ENCODE results near the gene MAP4K2. TPM values are rescaled to one million over a fixed set of nuclear protein-coding genes. Genes with fewer than 3 reads are reported as not detected.
"Not testable (repeated sequence)": the region's sequence is repeated elsewhere in the genome, so short reads cannot be mapped to it uniquely, and the experiment has no call there.

MAP4K2 gene
- 18.0 TPM for total RNA-seq

- intact Hi-C loops (cut with DNase I): no loop called here
- DNase-seq (ENCODE audit: low spot score) (peak; percentile 92), ATAC-seq (peak; percentile 88)
These were observed at the start of gene MAP4K2 for GRCh38 chr11:64803158-64803845. TSS of gene MAP4K2 (minus strand) at chr11:64803214. CDS start at chr11:64803149, 65 bp downstream.

- no peak for ATAC-seq
- no peak for DNase-seq (ENCODE audit: low spot score)
- intact Hi-C loops (cut with DNase I): no loop called here
These were observed 48.9 kb upstream of the MAP4K2 start for GRCh38 chr11:64851831-64852351.

- DNase-seq (ENCODE audit: low spot score) (no peak), ATAC-seq (no peak)
- intact Hi-C loops (cut with DNase I): no loop called here
These were observed 48.1 kb upstream of the MAP4K2 start for GRCh38 chr11:64850979-64851567.

GRCh38 chr11:64849598-64850356, 46.8 kb upstream of the MAP4K2 start:
- DNase-seq (ENCODE audit: low spot score) (no peak), ATAC-seq (no peak)
- intact Hi-C loops (cut with DNase I): loop anchor here (5.0 kb wide), 1 partner anchor 43 kb away; no protein-coding TSS in a partner anchor

GRCh38 chr11:64848826-64849597, 46.0 kb upstream of the MAP4K2 start:
- intact Hi-C loops (cut with DNase I): loop anchor here (5.0 kb wide), 1 partner anchor 43 kb away; no protein-coding TSS in a partner anchor
- DNase-seq (ENCODE audit: low spot score): no peak
- ATAC-seq: no peak

- intact Hi-C loops (cut with DNase I): loop anchor here (5.0 kb wide), 1 partner anchor 44 kb away; no protein-coding TSS in a partner anchor
- DNase-seq (ENCODE audit: low spot score) (no peak), ATAC-seq (no peak)
These were observed 45.3 kb upstream of the MAP4K2 start for GRCh38 chr11:64848214-64848825.

- DNase-seq (ENCODE audit: low spot score): peak; percentile 97
- intact Hi-C loops (cut with DNase I): loop anchor here (5.0 kb wide), 1 partner anchor 45 kb away; no protein-coding TSS in a partner anchor
- ATAC-seq: peak; percentile 90
These were observed 44.1 kb upstream of the MAP4K2 start for GRCh38 chr11:64846998-64847666.

- intact Hi-C loops (cut with DNase I): loop anchor here (5.0 kb wide), 1 partner anchor 47 kb away; no protein-coding TSS in a partner anchor
- DNase-seq (ENCODE audit: low spot score); ATAC-seq: not testable (repeated sequence)
These were observed 42.7 kb upstream of the MAP4K2 start for GRCh38 chr11:64845776-64846129.

GRCh38 chr11:64845129-64845775, 42.2 kb upstream of the MAP4K2 start:
- ATAC-seq: no peak
- DNase-seq (ENCODE audit: low spot score): no peak
- intact Hi-C loops (cut with DNase I): loop anchor here (5.0 kb wide), 1 partner anchor 47 kb away; no protein-coding TSS in a partner anchor

- intact Hi-C loops (cut with DNase I): loop anchor here (5.0 kb wide), 1 partner anchor 48 kb away; no protein-coding TSS in a partner anchor
- DNase-seq (ENCODE audit: low spot score) (no peak), ATAC-seq (peak; percentile 34)
These were observed 41.5 kb upstream of the MAP4K2 start, which contains the start of gene CDC42BPG for GRCh38 chr11:64844330-64845128. TSS of gene CDC42BPG (minus strand) at chr11:64844653. CDS start at chr11:64844569, 84 bp downstream.

GRCh38 chr11:64843686-64844329, 40.8 kb upstream of the MAP4K2 start:
- intact Hi-C loops (cut with DNase I): no loop called here
- no peak for ATAC-seq
- DNase-seq (ENCODE audit: low spot score): no peak

- intact Hi-C loops (cut with DNase I): no loop called here
- ATAC-seq: no peak
These were observed 40.1 kb upstream of the MAP4K2 start for GRCh38 chr11:64842851-64843685.

GRCh38 chr11:64842366-64842759, 39.3 kb upstream of the MAP4K2 start:
- intact Hi-C loops (cut with DNase I): no loop called here
- no peak for DNase-seq (ENCODE audit: low spot score)
- no peak for ATAC-seq

More at GRCh38 chr11:64842851-64843685, 40.1 kb upstream of the MAP4K2 start:
- no peak for DNase-seq (ENCODE audit: low spot score)

GRCh38 chr11:64841592-64842365, 38.8 kb upstream of the MAP4K2 start:
- DNase-seq (ENCODE audit: low spot score) (no peak), ATAC-seq (no peak)

More at GRCh38 chr11:64841592-64842365, 38.8 kb upstream of the MAP4K2 start:
- intact Hi-C loops (cut with DNase I): no loop called here
